GM12874 (cell line): ENCODE results near the gene IQCE.

ENCODE experiments used
- TF ChIP-seq, protein P1 (sequence below): IDR thresholded peaks from 2 replicates; pipeline ENCODE4 v1.5.1; 2011; ENCODE audit warnings: low read depth, mild to moderate bottlenecking, control low read depth, low read length, moderate library complexity; ENCODE audit not compliant: insufficient read depth

The IQCE gene

DNA sequence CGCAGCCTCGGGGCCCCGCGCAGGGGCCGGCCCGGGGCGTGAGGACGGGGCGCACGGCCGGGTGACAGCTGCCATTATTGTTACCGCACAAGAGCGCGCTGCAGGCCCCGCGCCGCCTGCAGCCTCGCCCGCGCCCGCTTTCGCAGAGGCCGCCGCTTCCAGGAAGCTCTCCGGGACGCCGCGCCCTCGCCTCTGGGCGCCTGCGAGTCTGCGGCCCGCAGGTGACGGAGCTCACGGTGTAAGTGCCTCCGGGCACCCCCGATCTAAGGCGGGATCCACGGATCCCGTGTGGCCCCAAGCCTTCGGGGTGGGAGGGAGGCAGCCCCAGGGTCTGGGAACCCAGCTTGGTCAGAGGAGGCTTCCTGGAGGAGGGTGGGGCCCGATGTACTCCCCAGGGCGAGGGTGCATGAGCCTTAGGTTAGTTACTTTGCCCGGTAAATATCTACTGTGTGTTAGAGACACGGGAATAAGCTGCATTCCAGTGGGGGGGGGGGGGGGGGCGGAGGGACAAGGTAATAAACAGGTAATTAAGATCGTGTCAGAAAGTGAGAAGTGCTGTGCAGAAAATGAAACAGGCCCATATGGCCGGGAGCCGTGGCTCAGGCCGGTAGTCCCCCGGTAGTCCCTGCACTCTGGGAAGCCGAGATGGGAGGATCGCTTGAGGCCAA is 638 bp downstream of the IQCE start:
- TF ChIP-seq, protein P1, sequence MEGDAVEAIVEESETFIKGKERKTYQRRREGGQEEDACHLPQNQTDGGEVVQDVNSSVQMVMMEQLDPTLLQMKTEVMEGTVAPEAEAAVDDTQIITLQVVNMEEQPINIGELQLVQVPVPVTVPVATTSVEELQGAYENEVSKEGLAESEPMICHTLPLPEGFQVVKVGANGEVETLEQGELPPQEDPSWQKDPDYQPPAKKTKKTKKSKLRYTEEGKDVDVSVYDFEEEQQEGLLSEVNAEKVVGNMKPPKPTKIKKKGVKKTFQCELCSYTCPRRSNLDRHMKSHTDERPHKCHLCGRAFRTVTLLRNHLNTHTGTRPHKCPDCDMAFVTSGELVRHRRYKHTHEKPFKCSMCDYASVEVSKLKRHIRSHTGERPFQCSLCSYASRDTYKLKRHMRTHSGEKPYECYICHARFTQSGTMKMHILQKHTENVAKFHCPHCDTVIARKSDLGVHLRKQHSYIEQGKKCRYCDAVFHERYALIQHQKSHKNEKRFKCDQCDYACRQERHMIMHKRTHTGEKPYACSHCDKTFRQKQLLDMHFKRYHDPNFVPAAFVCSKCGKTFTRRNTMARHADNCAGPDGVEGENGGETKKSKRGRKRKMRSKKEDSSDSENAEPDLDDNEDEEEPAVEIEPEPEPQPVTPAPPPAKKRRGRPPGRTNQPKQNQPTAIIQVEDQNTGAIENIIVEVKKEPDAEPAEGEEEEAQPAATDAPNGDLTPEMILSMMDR = no peak

DNA sequence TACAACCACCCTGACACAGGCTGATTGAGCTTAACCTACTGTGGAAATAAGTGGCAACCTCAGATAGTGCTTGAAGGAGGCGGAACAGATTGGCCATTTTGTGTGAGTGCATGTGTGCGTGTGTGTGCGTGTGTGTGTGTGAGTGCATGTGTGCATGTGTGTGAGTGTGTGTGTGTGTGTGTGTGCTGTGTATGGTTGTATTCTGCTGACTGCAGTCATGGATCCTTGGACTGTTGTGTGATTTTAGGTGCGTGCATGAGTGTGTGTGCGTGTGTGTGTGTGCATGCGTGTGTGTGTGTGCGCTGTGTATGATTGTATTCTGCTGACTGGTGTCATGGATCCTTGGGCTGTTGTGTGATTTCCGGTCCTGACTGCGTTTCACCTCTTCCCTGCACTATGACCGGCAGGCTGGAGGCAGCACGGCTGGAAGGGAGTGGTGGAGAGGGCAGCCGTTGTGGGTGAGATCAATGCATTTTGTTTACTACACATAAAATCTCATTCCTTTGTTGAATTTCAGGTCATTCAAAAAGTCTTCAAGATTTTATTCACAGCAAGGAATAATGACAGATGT is 6.3 kb downstream of the IQCE start:
- TF ChIP-seq, protein P1 = no peak

DNA sequence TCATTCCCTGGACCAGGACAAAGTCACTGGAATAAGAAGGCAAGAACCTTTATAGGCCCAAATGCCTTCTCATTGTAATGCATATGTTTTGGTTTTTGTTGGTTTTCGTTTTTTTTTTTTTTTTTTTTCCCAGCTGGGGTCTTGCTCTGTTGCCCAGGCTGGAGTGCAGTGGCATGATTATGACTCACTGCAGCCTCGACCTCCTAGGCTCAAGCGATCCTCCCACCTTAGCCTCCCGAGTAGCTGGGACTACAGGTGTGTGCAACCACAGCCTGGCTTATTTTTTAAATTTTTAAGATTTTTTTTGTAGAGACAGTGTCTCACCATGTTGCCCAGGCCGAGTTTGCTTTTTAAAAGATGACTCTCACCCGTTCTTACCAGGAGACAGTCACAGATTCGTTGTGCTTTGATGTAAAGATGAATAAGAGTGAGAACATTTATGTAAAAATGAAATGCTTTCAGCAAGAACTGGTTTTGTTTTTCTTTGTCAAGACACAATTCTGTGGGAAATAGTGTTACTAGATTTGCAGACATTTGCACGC is 7.6 kb downstream of the IQCE start:
- TF ChIP-seq, protein P1 = no peak

DNA sequence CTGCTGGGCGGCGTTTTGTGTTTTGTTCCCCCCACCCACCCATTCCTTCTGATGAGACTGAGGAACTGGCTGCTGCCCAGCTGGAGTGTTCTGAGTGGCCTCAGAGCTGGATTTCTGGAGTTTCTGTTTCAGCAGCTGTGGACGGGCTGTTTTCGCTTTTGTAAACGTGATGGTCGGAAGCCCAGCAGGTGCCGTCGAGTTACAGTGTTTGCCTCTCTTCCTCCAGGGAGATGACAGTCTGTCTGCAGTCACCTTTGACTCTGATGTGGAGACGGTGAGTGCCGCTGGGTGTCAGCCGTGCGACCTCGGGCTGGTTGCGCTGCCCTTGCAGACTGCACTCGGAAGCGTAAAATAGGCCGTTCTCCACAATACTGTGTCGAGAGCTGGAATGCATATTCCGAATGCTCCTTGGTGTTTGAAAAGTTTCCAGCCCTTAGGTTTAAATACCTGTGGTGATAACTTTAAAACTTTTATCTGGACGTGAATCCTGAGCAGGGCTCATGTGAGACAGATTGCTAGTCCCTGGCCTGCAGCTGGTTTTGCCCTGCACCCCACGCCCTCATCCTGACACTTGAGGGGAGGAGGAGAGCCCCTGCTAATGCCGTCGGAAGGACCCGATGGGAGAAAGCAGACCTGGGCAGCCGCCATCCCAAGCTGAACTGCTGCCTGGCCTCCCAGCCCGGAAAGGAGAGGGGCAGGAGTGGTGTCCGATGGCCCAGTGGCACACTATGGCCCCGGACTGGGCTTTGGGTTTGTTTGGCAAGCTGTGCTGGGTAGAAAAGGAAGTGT is 8.3 kb downstream of the IQCE start:
- TF ChIP-seq, protein P1 = no peak

DNA sequence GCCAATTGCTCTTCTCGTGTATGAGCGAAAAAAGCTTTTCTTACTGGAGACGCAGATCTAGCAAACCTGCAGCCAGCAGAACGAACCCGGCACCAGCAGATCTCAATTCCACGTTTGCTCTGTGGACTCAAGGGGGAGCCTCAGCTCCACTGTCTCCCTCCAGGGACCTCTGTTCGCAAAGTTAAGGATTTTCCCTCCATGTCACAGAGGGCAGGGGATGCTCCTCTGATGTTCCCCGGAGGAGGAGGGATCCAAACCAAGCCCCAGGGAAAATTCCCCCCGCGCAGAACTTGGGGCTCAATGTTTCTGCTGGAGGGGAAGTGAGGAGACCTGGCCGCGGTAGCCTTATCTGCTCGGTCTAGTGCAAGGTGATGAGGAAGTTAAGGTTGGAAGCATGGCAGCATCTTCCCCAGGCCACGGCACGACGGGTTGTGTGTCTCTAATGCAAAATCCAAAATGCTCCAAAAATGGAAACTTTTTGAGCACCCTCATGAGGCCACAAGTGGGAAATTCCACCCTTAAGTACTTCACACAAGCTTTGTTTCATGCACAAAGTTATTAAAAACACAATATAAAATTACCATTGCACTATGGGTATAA is 9.0 kb downstream of the IQCE start:
- TF ChIP-seq, protein P1 = peak; percentile 24

DNA sequence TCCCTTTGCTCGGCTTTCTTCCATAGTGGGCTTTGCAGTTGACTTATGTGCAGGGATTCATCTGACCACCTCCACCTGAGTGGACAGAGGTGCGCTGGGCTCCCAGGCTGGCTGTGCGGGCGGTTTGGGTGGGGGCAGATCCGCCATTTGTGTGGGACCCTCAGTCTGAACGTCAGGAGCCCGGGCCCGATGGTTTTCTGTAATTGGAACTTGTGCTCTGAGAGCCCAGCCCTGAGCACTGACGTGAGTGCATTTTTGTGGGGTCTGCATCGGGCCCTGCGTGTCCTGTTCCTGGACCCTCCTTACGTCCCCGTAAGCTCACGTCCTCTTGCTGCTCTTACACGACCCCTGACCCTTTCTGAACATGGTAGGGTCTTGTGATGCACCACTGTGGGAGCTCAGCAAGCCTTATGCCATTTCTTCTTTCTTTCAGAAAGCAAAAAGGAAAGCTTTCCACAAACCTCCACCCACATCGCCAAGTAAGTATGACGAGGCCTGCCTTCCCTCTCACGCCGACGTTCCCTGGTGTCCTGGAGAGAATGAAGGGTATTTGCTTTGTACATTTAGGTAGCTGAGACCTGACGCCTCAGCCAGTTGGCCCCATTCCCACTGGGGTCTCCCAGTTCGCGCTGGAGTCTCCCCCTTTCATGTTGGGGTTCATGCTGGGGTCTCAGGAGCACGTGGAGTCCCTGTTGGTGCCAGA is 9.9 kb downstream of the IQCE start:
- TF ChIP-seq, protein P1 = no peak
